ENCODE measurements around the gene FAM107B. TPM values are rescaled to one million over a fixed set of nuclear protein-coding genes. Genes with fewer than 3 reads are reported as not detected.

Gene FAM107B
- total and polyA plus RNA-seq, 2 of the 8 experiments (the other 6 are each of a cell fraction or from before 2014, with no cell fraction given) = 7.5 to 28.1 TPM

DNA sequence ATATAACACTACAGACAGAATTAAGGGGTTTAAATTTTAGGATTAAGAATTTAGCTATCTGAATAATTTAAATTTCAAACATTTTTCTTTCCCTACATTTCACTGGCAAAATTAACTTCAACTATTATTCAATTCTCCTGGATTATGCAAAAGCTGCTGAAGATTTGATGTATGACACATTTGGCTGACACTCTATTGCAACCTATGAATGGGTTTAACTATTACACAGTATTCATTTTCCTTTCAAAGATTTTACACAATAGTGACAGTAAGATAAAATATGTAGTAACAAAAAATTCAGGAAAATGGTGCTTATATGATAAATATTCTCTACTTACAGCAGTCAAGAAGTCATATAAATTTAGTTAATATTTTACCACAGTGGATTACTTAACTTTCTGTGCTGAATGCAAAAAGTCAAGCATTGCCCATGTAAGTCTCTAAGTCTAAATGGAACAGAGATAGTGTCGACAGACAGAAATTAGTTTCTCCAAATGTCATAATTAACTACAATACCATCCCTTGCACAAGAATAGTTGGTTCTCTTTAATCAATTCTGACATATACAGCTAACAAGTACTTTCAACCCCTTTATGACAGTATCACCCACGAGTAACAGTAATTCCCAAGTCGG, 249.9 kb downstream of the FAM107B start:
- Histone ChIP-seq H4K91ac (replicated peaks; ENCODE audit: insufficient read length, low read length) (no peak overlapping the region), H3K23me2 (ENCODE audit: low read depth, low read length) (no peaks in the 10 kb centered on the region), H3K9me3 (ENCODE audit: insufficient read depth in 2 of 2, low read depth in 1 of 2, low read length in 1 of 2) (no peaks in the 10 kb centered on the region), H4K5ac (ENCODE audit: insufficient read length, low read depth, low read length) (no peak overlapping the region), H3K79me2 (ENCODE audit: control insufficient read depth in 1 of 2, insufficient read depth in 2 of 2, low read length in 2 of 2) (no peaks in the 10 kb centered on the region), H2BK120ac (replicated peaks; ENCODE audit: low read depth, low read length) (no peak overlapping the region), H2BK12ac (ENCODE audit: low read depth, low read length) (no peak overlapping the region), H3K36me3 (ENCODE audit: control insufficient read depth in 2 of 4, insufficient read depth in 4 of 4, low read length in 3 of 4) (peaks cover 0 to 8% (median 0%) of the 10 kb centered on the region in 4 experiments; a peak in 2 of 8 replicates), H3K27ac (ENCODE audit: low read depth, low read length) (no peak overlapping the region), H2BK15ac (ENCODE audit: low read length) (no peak overlapping the region), H3K9ac (replicated peaks in 1 of 4; ENCODE audit: extremely low read depth in 1 of 4, low read depth in 3 of 4, low read length in 3 of 4) (no peak overlapping the region), H3K79me1 (ENCODE audit: low read depth, low read length) (no peaks in the 10 kb centered on the region), H3K4me2 (ENCODE audit: insufficient read depth in 1 of 2, low read depth in 2 of 2, low read length in 2 of 2) (no peak overlapping the region), H3K4ac (replicated peaks; ENCODE audit: insufficient read length, low read depth, low read length) (no peak overlapping the region), H3K4me3 (ENCODE audit: extremely low read depth in 1 of 4, insufficient read depth in 2 of 4, low read depth in 3 of 4, low read length in 4 of 4) (no peak overlapping the region), H3K27me3 (replicated peaks in 1 of 4; ENCODE audit: control insufficient read depth in 3 of 4, extremely low read depth in 1 of 4, insufficient read depth in 3 of 4, low read length in 3 of 4) (no peaks in the 10 kb centered on the region), H2BK5ac (ENCODE audit: low read depth, low read length) (no peak overlapping the region), H3K4me1 (replicated peaks in 1 of 4; ENCODE audit: control insufficient read depth in 3 of 4, insufficient read depth in 4 of 4, low read length in 3 of 4) (peaks cover 0 to 3% (median 0%) of the 10 kb centered on the region in 4 experiments; a peak in 1 of 7 replicates), H3K56ac (replicated peaks; ENCODE audit: insufficient read length, low read depth, low read length) (no peak overlapping the region), H4K20me1 (replicated peaks in 1 of 2; ENCODE audit: control insufficient read depth in 1 of 2, insufficient read depth in 2 of 2, low read length in 2 of 2) (no peaks in the 10 kb centered on the region), H3K14ac (ENCODE audit: insufficient read length) (no peak overlapping the region), H3K18ac (ENCODE audit: extremely low read depth, low read length) (no peak overlapping the region), H3K23ac (ENCODE audit: insufficient read length) (no peak overlapping the region), H2AFZ (ENCODE audit: low read length) (no peak overlapping the region), H2BK20ac (ENCODE audit: low read length) (no peak overlapping the region), H2AK5ac (ENCODE audit: low read depth, low read length) (no peak overlapping the region), H4K8ac (ENCODE audit: extremely low read depth, insufficient read depth, low read length) (no peak overlapping the region)
- TF ChIP-seq HDAC2 (IDR thresholded peaks at IDR 0.05; ENCODE audit: borderline replicate concordance in 1 of 2, low read depth in 2 of 2, low read length in 2 of 2) (no peak), YY1 (IDR thresholded peaks at IDR 0.05; ENCODE audit: low read depth, low read length) (no peak), BRCA1 (IDR thresholded peaks at IDR 0.05; ENCODE audit: low read depth, low read length) (no peak), SIX5 (IDR thresholded peaks at IDR 0.05; ENCODE audit: low read depth, low read length) (no peak), TCF12 (IDR thresholded peaks at IDR 0.05; ENCODE audit: low read depth, low read length) (no peak), MAFK (IDR thresholded peaks at IDR 0.05; ENCODE audit: low read depth, low read length) (no peak)
- POLR2A ChIA-PET (ENCODE audit: partially characterized antibody) = interaction anchor here (0.7 kb wide), 1 partner anchor 27 kb away, joined by 3 read pairs; no protein-coding TSS in a partner anchor
- 89% methylated on average over 3 of the region's 3 CpGs; no CpG with 5 or more reads in 1 of the 2 experiments for WGBS, 2 experiments (ENCODE audit: extremely low coverage in 1 of 2, insufficient coverage in 1 of 2, insufficient read length in 1 of 2, insufficient replicate concordance in 2 of 2, low coverage in 1 of 2, low lambda C conversion rate in 2 of 2, missing lambda C conversion rate in 1 of 2)
- DNase-seq (ENCODE audit: low read depth in 1 of 2, low spot score in 2 of 2) = no peak
- CTCF ChIA-PET (ENCODE audit: partially characterized antibody) = interaction anchor here (0.8 to 1.0 kb wide), 3 partner anchors 33 to 447 kb away, joined by 3 read pairs; no protein-coding TSS in a partner anchor
- FAIRE-seq = no peak

Data from H1 (cell line).